ENCODE data around the gene RALGAPA2. TPM values are rescaled to one million over a fixed set of nuclear protein-coding genes. Genes with fewer than 3 reads are reported as not detected.
"Not testable (repeated sequence)": the region's sequence is repeated elsewhere in the genome, so short reads cannot be mapped to it uniquely, and the experiment has no call there.

Gene RALGAPA2
- polyA plus RNA-seq, 5 donors, result 24.9 to 47.7 (median 38.6) TPM

DNA sequence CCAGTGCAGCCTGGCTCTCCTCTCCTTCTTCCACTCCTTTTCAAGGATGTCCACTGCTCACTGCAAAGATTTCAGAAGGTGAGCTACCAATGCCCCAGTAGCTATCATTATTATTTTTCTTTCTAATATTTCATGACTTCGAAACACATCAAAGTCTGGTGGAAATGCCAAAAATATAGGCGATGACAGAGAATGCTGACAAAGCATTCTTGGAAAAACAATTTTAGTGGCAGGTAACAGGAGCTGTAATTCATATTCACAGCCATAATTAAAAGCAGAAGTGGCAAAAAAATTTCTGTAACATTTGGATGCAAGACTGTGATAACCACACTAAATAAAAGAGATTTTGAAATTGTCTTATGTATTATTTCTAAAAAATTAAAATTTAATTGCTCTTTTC is 133.6 kb downstream of the RALGAPA2 start:
- DNase-seq, result no peak

DNA sequence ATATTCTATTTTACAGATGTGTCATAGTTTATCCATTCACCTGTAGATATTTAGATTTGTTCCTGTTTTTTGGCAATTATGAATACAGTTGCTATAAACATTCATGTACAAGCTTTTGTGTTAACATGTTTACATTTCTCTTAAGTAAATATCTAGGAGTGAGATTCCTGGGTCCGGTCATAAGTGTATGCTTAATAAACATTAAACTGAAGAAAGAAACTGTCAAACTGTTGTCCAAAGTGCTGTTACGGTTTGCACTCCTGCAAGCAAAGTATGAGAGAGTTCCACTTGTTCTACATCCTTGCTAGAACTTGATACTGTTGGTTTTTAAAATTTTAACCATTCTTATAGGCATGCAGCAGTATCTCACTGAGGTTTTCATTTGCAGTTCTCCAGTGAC is 138.6 kb downstream of the RALGAPA2 start:
- no peak for DNase-seq

DNA sequence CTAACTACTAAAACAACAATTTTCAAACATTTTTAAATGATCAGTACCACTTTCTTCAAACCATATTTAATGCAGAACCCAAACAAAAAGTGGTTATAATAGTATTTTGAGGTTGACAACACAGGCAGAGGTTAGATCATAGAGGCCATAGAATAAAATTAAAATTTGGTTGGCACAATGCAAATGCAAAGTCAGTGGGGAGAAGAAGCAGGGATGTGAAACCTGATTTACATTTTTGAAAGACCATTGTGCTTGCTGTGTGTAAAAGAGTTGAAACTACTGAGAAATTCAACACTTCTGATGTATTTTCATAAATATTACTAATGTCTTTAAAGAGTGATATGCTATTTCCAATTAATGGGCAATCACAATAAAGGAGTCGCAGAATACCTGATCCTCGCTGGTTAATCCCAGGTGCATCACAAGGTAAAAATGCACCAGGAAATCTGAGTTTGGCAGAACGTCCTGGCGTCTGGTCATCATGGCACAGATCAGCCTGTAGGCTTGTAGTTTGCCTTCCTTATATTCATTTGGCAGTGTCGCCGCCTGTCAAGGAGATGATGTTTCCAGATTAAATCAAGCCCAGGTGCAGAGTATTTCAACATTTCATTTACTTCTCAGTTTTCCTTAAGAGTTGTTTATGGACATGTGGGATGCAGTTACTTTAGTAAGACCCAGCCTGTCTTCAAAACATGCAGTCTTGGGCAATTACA is 141.2 kb downstream of the RALGAPA2 start:
- DNase-seq, result no peak

DNA sequence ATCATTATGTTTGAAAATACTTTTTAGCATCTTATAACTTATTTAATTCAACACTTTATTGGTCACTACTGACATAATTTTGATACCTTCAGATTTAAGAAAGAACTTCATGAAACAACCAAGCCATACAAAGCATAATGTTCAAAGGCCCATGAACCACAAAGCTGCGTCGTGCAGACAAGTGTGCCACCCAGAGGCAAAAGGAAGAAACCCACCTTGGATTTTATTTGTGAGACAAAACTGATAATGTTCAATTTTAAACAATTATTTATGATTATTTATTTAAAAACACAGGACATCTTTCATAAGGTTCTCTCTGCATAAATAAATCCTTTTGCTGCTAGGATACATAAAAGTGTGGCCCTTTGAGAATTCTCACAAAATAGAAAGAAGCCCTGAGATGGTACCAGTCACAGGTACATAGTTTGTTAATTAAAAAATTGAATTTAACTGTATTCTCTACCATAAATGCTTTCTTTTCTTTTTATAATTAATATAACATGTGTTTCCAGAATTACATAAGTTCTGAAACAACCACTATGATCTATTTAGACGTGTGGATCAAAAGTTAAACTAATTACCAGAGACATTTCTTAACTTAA is 143.7 kb downstream of the RALGAPA2 start:
- peak in 1 of 2 donors; percentile 34 for DNase-seq

DNA sequence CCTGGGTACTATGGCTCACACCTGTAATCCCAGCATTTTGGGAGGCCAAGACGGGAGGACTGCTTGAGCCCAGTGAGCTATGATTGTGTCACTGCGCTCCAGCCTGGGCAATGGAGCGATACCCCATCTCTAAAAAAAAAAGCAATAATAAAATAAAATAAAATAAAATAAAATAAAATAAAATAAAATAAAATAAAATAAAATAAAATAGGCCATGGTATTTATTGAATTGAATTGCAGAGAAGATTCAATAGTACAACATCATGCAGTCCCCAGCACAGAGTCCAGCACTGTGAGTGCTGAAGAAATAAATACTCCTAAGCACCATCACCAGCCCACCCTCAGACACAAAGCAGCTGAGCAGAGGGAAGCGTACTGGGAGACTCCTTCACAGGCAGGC is 144.7 kb downstream of the RALGAPA2 start:
- DNase-seq, result no peak

DNA sequence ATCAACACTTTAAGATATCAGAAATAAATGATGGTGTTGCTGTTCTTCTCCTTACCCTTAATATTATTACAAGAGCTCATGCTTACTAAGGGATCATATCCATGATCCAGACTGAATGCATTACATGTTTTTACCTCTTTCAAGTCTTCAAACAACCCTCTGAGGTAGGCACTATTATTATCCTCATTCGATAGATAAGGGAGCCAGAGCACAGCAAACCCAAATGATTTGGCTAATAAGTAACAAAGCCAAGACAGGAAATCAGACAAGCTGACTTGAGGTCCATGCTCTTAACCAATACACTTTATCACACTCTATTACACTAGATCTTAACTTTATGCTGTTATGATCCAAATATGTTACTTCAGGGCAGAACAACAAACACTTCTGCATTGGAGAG is 145.9 kb downstream of the RALGAPA2 start:
- DNase-seq, result no peak

DNA sequence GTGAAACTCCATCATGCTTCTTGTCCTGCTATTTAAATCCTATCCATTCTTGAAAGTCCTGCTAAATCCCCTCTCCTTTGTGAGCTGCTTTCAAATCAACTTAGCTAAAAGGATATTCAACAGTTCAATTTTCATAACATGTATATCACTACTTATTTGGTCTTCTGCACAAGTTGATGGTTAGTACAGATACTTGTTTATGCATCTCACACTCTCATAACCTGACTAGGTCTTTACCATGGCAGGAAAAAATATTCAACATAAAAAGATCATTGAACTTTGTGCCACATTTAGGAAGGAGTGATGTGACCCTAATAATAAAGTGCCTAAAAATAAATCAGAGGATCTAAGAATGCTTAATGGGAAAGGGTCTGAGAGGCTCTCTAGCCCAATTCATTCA is 148.2 kb downstream of the RALGAPA2 start:
- no peak for DNase-seq

DNA sequence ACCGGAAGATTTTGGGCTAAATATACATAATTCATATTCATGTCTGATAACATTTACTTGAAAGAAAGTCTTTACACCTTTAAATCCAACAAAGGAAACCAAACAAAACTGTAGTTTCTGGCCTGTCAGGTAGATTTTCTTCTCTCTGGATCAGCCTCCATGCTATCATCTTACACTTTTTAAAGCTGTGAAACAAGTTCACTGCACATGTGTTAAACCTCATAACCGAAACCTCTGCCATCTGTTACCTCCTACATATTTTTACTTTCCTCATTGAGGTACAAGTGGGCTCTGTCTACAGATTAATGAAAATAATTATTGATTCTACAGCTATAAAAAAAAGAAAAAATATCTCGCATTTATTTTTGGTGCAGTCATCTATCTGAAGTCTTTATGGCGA is 149.9 kb downstream of the RALGAPA2 start:
- no peak for DNase-seq

DNA sequence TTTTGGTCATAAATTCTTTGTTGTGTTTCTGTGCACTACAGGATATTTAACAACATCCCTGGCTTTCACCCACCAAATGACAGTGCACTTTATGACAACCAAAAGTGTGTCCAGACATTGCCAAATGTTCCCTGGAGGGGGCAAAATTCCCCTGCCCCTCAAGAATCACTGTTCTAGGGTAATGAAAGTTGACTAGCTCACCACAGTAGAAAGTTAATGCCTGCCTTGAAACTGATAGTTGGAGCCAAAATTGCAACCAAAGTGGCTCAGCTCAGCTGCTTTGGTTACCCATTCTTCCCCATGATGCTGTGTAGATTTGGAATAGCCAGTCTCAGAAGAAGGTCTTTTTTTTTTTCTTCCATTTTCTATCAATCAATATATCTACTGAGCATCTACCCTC is 150.6 kb downstream of the RALGAPA2 start:
- DNase-seq, result no peak

DNA sequence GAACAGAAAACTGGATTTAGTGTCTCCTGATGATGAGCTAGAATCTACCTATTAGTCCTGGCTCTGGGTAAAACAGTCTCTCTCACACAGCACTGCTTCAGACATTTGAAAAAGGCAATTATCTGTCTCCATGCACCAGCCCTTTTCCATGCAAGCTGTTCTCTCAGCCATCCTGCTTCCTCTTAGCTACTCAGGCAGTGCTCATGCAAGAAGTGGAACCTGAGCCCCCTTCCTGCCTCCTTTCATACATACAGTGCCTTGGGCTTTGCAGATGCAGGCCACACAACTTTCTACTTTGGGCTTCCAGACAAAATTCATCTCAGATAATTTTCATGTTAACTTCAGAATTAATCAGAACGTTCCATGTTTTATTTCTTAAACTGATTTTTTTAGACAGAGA is 151.3 kb downstream of the RALGAPA2 start:
- DNase-seq, result no peak

DNA sequence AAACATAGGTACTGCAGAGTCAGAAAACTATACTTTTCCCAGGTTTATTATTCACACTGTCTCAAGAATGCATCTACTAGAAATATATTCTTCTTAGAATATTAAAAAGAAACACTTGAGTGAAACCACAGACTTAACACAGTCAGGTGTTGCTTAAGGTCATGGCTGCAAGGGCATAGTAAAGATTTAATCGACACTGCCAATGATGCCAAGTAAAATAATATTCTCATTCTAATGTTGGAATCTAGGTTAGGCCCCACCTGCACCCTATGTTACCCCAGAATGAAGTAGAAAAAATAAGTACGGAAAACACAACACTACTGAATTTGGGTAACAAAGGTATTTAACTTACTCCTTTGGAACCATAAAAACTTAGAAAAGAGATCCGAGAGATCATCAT is 155.0 kb downstream of the RALGAPA2 start:
- no peak for DNase-seq

DNA sequence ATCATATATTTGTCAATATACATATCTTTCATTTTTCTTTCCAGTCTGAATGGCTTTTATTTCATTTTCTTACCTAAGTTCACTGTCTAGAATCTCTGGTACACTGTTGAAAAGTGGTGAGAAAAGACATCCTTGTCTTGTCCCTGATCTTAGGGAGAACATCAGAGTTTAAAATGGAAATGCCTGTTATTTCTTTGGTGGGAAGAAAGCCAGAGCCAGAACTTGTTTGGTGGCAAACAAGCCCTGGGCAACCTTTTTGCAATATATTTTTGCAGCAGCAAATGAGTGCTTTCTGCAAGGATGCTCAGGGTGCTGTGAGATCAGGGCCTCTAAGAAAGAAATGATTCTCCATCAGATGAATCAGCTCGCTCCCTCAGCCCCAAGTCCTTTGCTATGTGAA is 156.6 kb downstream of the RALGAPA2 start:
- no peak for DNase-seq

DNA sequence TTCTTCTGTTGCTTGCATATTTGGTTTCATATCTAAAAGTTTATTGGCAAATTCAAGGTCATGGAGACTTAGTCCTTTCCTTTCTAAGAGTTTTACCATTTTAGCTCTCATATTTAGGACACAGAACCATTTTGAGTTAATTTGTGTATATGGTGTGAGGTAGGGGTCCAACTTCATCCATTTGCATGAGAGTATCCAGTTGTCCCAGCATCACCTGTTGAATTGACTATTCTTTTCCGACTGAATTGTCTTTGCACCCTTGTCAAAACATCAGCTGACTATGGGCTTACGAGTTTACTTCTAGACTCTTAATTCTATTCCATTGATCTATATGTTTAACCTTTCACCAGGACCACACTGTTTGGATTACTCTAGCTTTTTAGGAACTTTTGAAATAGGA is 157.5 kb downstream of the RALGAPA2 start:
- DNase-seq, result no peak

DNA sequence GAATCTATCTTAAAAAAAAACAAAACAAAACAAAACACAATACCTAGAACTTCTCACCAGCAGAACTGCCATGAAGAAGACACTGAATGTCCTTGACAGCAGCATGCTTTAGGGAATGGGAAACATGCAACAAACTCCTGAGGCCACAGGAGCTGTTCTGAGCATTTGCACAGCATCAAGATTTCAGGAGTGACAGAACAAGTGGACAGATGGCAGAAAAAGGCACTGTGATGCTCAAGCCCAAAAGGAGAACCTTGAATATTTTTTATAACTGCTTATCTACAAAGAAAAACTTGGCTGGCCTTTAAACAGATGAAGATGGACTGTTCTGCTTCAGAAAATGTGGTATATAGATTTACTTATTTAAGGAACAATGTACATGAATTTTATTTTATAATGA is 158.9 kb downstream of the RALGAPA2 start:
- DNase-seq, result no peak

DNA sequence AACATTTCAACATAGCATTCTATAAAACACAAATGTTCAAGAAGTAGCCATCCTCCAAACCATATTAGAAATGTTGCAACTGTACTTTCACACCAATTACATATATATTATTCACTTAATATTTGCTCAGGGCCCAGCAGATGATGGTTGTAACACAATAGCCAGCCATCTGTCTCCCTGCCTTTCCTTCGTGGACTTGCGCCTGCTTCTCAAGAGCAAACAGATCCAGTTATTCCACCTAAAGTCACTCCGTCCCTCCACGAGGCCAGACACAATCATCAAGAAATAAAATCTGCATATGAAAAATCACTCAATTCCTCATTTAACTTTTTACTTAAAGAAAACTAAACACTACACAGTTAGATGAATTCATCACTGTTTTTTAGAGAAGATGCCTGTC is 160.4 kb downstream of the RALGAPA2 start:
- DNase-seq, result no peak

DNA sequence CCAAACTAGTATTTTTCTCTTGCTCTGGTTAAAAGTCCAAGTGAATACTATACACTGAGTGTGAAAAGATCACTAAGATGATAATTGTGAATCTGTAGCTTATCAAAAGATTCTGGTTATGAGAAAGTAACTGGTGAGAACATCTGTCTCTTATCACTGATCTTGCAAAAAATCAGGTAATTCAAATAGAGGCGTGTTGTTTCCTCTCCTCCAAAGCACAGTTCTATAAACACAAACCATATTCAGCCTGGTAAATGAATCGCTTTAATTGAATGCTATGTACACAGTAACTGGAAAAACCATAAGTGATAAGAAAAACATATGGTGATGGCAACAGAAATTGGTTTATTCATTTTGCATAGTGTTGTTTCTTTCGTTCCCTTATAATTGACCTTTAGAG is 161.0 kb downstream of the RALGAPA2 start:
- DNase-seq, result no peak

DNA sequence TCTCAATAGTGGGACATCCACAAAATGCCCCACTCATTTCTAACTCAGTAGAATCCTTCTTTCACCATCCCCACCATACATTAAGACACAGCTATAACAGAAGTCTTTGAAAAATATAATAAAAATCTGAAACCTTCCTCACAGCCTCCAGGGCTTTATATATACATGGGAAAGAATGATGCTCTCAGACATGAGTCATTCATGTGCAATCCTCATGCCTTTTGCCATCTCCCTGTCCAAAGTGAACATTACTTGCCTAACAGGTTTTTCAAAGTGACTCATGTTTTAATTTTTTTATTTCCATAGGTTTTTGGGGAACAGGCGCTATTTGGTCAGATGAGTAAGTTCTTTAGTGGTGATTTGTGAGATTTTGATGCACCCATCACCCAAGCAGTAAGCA is 162.7 kb downstream of the RALGAPA2 start:
- DNase-seq, result no peak

DNA sequence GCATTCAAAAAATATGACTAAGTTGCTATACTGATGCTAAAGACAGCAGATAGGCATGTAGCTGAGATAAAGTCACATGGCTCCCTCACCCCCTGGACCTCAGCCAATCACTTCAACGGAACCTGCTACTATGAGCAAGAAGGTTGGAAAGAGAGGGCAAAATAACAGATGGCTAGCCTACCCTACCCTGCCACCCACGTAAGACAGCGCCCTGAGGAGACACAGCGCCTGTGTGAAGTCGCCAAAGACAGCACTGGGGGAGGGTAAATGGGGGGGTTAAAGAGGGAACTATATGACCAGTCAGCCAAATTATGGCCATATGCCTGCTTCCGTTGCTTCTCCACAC is 163.2 kb downstream of the RALGAPA2 start:
- no peak for DNase-seq

DNA sequence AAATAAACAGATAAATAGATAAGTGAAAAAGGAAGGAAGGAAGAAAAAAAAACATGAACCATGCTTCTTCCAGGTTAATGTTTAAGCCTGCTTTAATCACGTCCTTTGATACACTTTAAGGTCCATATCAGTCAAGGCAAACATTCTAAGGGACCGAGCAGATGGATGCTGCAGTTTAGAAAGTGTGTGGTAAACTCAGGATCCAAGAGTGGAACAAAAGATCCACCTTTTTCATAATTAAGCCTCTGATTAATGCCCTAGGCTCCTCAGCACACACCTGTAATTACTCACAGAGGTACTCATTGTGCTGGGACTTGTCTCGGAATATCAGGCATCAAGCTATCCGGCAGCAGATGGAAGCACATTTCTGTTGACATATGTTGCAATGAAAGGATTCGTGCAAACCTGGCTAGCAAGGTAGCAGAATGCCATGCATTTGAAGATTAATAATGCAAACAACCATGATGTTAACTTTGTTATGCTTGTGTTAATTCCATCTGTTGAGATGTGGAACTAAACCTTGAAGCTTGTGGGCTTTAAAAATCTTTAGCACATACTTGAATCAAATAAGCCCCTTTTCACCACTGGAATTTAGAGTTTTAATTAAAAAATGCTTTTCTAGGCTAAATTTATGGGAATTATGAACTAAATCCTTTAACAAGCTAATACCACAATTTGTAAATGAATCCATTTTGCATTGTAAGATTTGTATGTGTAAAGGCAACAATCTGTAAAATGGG is 163.7 kb downstream of the RALGAPA2 start:
- DNase-seq, result no peak

DNA sequence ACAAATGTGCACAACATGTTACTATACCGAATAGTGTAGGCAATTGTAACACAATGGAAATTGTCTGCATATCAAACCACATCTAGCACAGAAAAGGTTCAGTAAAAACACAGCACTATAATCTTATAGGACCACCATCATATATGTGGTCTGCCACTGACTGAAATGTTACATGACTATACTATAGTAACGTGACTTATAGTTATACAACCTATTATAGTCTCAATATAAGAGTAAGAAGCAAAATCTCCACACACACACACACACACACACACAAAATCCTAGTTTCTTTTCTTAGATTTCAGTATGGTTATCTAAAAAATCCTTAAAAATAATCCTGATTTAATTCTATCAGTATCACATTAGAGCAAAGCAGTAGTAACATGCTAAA is 164.6 kb downstream of the RALGAPA2 start:
- no peak for DNase-seq

DNA sequence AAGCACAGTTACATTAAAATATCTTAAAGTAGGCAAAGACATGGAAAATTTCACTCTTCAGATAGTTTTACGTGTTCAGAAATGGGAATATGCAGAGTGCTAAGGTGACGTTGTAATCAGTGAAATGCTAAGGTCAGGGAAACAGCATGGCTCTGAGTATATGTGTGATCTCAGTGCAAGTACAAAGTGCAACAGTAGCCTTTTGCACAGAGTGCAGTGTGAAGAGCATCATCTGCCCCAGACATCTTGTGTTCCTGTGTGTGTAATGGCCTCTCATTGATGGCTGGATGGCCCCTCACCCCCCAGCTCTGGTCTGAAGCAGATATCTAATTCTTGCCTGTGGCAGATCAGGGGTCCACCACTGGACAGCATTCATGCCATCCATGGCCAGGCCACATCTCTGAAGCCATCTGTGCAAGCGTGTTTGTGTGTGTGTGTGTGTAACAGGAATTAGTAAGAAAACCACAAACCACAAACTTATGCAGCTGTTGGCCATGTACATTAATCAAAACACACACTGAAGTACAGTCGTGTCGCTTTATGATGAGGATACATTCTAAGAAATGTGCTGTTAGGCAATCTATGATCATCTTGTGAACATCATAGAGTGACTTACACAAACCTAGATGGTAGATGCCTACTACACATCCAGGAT is 165.1 kb downstream of the RALGAPA2 start:
- DNase-seq, result no peak

DNA sequence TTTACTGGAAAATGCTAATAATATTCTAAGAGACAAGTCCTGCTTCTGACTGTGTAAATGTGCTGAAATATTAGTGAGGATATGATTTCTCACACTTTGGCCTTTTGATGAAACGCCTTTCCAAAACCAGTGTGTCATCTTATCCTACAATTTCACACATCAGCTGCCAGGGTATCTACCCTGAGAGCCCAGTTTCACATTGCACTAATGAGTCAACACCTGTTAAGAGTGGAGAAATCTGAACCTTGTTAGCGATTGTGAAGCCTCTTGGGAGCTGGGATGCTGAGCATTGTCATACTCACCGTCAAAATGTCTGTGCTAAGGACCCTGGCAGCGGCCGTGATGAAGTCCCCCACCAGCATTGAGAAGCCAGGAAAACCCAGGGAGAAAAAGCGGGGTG is 166.0 kb downstream of the RALGAPA2 start:
- no peak for DNase-seq

DNA sequence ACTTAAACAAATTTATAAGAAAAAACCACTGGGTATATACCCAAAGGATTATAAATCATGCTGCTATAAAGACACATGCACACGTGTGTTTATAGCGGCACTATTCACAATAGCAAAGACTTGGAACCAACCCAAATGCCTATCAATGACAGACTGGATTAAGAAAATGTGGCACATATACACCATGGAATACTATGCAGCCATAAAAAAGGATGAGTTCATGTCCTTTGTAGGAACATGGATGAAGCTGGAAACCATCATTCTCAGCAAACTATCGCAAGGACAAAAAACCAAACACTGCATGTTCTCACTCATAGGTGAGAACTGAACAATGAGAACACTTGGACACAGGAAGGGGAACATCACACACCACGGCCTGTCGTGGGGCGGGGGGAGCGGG is 169.1 kb downstream of the RALGAPA2 start:
- not testable (repeated sequence) for DNase-seq
